HepG2 (cell line): ENCODE data around the gene NOL4L. TPM values are rescaled to one million over a fixed set of nuclear protein-coding genes. Genes with fewer than 3 reads are reported as not detected.

Experiments
- BRCA1 ChIP-seq: sonication (generic); formaldehyde crosslinking; IDR thresholded peaks from 2 replicates; pipeline ENCODE4 v1.4.0; 2020; ENCODE audit warnings: missing genetic modification reagents
- CENPT ChIP-seq: sonication (generic); formaldehyde crosslinking; IDR thresholded peaks from 2 replicates; pipeline ENCODE4 v1.8.0; 2022; ENCODE audit warnings: low read depth, mild to moderate bottlenecking, moderate library complexity, missing genetic modification reagents
- GATA4 ChIP-seq: sonication (generic); IDR thresholded peaks from 2 replicates; pipeline ENCODE4 v1.6.1; 2016; ENCODE audit warnings: antibody characterized with exemption, low read depth, borderline replicate concordance
- HMGA1 ChIP-seq: sonication (generic); formaldehyde crosslinking; conservative IDR thresholded peaks from 2 replicates; pipeline ENCODE4 v1.4.0; 2020; ENCODE audit warnings: missing genetic modification reagents
- KMT2B ChIP-seq: IDR thresholded peaks from 2 replicates; pipeline ENCODE4 v1.6.1; 2016; ENCODE audit warnings: missing genetic modification reagents, missing compliant biosample characterization
- ONECUT2 ChIP-seq: sonication (generic); formaldehyde crosslinking; IDR thresholded peaks from 2 replicates; pipeline ENCODE4 v1.4.0; 2020; ENCODE audit warnings: missing genetic modification reagents
- POLR2G ChIP-seq: fragments of 200-400 bp; formaldehyde crosslinking; IDR thresholded peaks from 2 replicates; pipeline ENCODE4 v1.6.1; 2018; ENCODE audit warnings: mild to moderate bottlenecking, low read depth, low read length, moderate library complexity
- RBM22 ChIP-seq: fragments of 200-400 bp; formaldehyde crosslinking; optimal IDR thresholded peaks from 2 replicates; pipeline ENCODE3; 2017; ENCODE audit warnings: mild to moderate bottlenecking, low read length, moderate library complexity
- SALL2 ChIP-seq: sonication (generic); formaldehyde crosslinking; IDR thresholded peaks from 2 replicates; pipeline ENCODE4 v1.8.1; 2023; ENCODE audit warnings: mild to moderate bottlenecking, missing genetic modification reagents, inconsistent platforms
- SP140L ChIP-seq: sonication (generic); formaldehyde crosslinking; IDR thresholded peaks from 2 replicates; pipeline ENCODE4 v1.4.0; 2020; ENCODE audit warnings: missing genetic modification reagents, borderline replicate concordance
- ZMYM2 ChIP-seq: sonication (generic); formaldehyde crosslinking; IDR thresholded peaks from 2 replicates; pipeline ENCODE4 v1.8.0; 2022; ENCODE audit warnings: mild to moderate bottlenecking, missing genetic modification reagents
- ZNF431 ChIP-seq: sonication (generic); formaldehyde crosslinking; IDR thresholded peaks from 2 replicates; pipeline ENCODE4 v1.9.0; 2022; ENCODE audit warnings: missing genetic modification reagents, low read depth, mild to moderate bottlenecking, borderline replicate concordance
- ZNF547 ChIP-seq: sonication (generic); formaldehyde crosslinking; IDR thresholded peaks from 2 replicates; pipeline ENCODE4 v1.5.1; 2020; ENCODE audit warnings: mild to moderate bottlenecking, missing genetic modification reagents
- ZNF615 ChIP-seq: sonication (generic); formaldehyde crosslinking; IDR thresholded peaks from 2 replicates; pipeline ENCODE4 v1.5.0; 2020; ENCODE audit warnings: mild to moderate bottlenecking, missing genetic modification reagents, borderline replicate concordance
- ZNF766 ChIP-seq: sonication (generic); formaldehyde crosslinking; IDR thresholded peaks from 2 replicates; pipeline ENCODE4 v1.5.0; 2020; ENCODE audit warnings: missing genetic modification reagents, borderline replicate concordance
- ZNF772 ChIP-seq: sonication (generic); formaldehyde crosslinking; IDR thresholded peaks from 2 replicates; pipeline ENCODE4 v1.5.0; 2020; ENCODE audit warnings: mild to moderate bottlenecking, missing genetic modification reagents
- ZSCAN9 ChIP-seq: IDR thresholded peaks from 2 replicates; pipeline ENCODE4 v1.6.1; 2016; ENCODE audit warnings: borderline replicate concordance
- ZZZ3 ChIP-seq: sonication (generic); formaldehyde crosslinking; IDR thresholded peaks from 2 replicates; pipeline ENCODE4 v1.4.0; 2020; ENCODE audit warnings: missing genetic modification reagents, mild to moderate bottlenecking, borderline replicate concordance
- polyA plus RNA-seq, 8 experiments: library from polyadenylated mRNA; depleted of rRNA in 3 of 8; stranded (reverse) in 7 of 8; unstranded in 1 of 8; fragments of >200 nt; fragmentation: Illumina TruSeq in 4 of 8; extraction: Trizol in 4 of 8; gene quantifications; 2 replicates each; pipeline versions ENCODE4 v1.2.1 to v1.2.3, GENCODE V29; 2011 to 2016; ENCODE audit warnings: low read depth in 4 of 8, missing spikeins in 1 of 8, mixed read lengths in 1 of 8; ENCODE audit not compliant: insufficient read depth in 1 of 8
- total RNA-seq, 5 experiments: library from RNA; depleted of rRNA; stranded (reverse); fragments of >200 nt; fragmentation: Illumina TruSeq; extraction: Trizol; gene quantifications; 2 replicates each; pipeline ENCODE4 v1.2.3, GENCODE V29; 2016; ENCODE audit warnings: low read depth in 1 of 5
- TF ChIP-seq, protein P1 (sequence below), 2 experiments: fragments of 450-650 bp in 1 of 2; sonication (generic) in 1 of 2; formaldehyde crosslinking; IDR thresholded peaks; 2 replicates each; pipeline versions ENCODE4 v1.5.0 to v1.8.0; 2020 to 2022; ENCODE audit warnings: mild to moderate bottlenecking in 1 of 2, missing genetic modification reagents in 1 of 2
- TF ChIP-seq, protein P2 (sequence below): sonication (generic); formaldehyde crosslinking; IDR thresholded peaks from 2 replicates; pipeline ENCODE4 v1.4.0; 2020; ENCODE audit warnings: mild to moderate bottlenecking, missing genetic modification reagents
- TF ChIP-seq, protein P3 (sequence below): sonication (generic); formaldehyde crosslinking; conservative IDR thresholded peaks from 2 replicates; pipeline ENCODE4 v1.4.0; 2020; ENCODE audit warnings: missing genetic modification reagents
- TF ChIP-seq, protein P4 (sequence below): IDR thresholded peaks from 2 replicates; pipeline ENCODE4 v1.6.1; 2016; ENCODE audit warnings: control low read depth
- TF ChIP-seq, protein P5 (sequence below): sonication (generic); formaldehyde crosslinking; IDR thresholded peaks from 2 replicates; pipeline ENCODE4 v1.5.1; 2020; ENCODE audit warnings: missing genetic modification reagents, mild to moderate bottlenecking, borderline replicate concordance
- TF ChIP-seq, protein P6 (sequence below): IDR thresholded peaks from 2 replicates; pipeline ENCODE4 v1.6.1; 2016

NOL4L gene
- total and polyA plus RNA-seq, 2 of the 13 experiments (the other 11 are each of a cell fraction or from before 2014, with no cell fraction given), result 16.6 to 35.4 TPM

DNA sequence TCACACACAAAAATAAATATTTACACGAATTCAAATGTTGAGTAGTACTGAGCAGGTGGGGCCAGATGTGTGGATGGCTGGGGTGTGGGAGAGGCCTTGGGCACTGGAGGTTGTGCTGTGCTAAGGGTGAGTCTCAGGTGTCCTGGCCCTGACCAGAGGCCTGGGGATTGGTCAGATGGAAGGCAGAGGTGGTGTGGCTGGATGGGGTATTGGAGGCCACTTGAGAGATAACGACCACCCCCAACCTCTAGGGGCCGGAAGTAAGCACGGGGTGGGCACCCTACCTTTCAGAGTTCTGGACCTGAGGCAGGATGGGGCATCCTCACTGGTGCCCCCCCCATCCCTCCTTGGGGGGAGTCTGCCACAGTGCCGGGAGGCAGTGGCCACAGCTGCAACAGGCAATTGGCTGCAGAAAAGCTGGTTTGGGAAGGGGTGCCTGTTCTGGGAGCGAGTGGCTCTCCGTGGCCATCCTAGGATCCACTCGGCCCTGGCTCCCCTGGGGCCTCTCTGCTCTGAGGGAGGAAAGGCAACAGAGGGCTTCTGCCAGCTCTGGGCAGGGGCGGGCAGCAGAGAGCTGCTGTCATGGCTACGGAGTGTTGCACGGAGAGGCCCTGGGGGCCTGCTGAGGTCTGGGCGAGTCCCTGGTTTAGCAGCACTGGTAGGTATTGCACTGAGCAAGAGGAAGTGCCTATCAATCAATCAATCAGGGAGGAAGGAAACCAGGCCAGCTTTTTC is 139.4 kb downstream of the NOL4L start (continued):
- TF ChIP-seq SALL2 (CRISPR knock-in tag) (no peak; the same call in 1 of the 2 replicates), ZNF615 (CRISPR knock-in tag) (no peak), RBM22 (peak; percentile 98), ONECUT2 (no peak), ZNF772 (CRISPR knock-in tag) (no peak), ZNF766 (no peak), HMGA1 (CRISPR knock-in tag) (no peak), GATA4 (no peak), BRCA1 (CRISPR knock-in tag) (no peak), ZNF431 (no peak), SP140L (no peak), CENPT (no peak), ZZZ3 (CRISPR knock-in tag) (no peak), ZMYM2 (no peak), ZNF547 (CRISPR knock-in tag) (no peak), KMT2B (no peak), POLR2G (peak; percentile 57; the same call in 1 of the 2 replicates), ZSCAN9 (CRISPR knock-in tag) (no peak)
- TF ChIP-seq, protein P1, sequence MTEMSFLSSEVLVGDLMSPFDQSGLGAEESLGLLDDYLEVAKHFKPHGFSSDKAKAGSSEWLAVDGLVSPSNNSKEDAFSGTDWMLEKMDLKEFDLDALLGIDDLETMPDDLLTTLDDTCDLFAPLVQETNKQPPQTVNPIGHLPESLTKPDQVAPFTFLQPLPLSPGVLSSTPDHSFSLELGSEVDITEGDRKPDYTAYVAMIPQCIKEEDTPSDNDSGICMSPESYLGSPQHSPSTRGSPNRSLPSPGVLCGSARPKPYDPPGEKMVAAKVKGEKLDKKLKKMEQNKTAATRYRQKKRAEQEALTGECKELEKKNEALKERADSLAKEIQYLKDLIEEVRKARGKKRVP (CRISPR knock-in tag; IDR thresholded peaks at IDR 0.05), result no peak
- TF ChIP-seq, protein P2, sequence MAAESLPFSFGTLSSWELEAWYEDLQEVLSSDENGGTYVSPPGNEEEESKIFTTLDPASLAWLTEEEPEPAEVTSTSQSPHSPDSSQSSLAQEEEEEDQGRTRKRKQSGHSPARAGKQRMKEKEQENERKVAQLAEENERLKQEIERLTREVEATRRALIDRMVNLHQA, result no peak
- TF ChIP-seq, protein P3, sequence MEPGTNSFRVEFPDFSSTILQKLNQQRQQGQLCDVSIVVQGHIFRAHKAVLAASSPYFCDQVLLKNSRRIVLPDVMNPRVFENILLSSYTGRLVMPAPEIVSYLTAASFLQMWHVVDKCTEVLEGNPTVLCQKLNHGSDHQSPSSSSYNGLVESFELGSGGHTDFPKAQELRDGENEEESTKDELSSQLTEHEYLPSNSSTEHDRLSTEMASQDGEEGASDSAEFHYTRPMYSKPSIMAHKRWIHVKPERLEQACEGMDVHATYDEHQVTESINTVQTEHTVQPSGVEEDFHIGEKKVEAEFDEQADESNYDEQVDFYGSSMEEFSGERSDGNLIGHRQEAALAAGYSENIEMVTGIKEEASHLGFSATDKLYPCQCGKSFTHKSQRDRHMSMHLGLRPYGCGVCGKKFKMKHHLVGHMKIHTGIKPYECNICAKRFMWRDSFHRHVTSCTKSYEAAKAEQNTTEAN (CRISPR knock-in tag), result no peak
- TF ChIP-seq, protein P4, sequence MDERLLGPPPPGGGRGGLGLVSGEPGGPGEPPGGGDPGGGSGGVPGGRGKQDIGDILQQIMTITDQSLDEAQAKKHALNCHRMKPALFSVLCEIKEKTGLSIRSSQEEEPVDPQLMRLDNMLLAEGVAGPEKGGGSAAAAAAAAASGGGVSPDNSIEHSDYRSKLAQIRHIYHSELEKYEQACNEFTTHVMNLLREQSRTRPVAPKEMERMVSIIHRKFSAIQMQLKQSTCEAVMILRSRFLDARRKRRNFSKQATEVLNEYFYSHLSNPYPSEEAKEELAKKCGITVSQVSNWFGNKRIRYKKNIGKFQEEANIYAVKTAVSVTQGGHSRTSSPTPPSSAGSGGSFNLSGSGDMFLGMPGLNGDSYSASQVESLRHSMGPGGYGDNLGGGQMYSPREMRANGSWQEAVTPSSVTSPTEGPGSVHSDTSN (CRISPR knock-in tag), result 0 out of 2 replicates have a peak, but pooled peaks have one; percentile 8
- TF ChIP-seq, protein P5, sequence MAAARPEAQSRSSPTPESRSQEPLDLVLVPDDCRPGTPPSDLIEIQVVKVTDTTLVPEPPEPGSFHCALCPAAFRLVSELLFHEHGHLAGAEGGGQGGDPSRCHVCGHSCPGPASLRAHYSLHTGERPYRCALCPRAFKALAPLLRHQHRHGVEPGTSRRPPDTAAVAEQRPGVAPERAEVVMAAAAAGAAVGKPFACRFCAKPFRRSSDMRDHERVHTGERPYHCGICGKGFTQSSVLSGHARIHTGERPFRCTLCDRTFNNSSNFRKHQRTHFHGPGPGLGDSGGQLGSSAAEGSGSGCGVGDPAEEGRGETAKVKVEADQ, result no peak
- TF ChIP-seq, protein P6, sequence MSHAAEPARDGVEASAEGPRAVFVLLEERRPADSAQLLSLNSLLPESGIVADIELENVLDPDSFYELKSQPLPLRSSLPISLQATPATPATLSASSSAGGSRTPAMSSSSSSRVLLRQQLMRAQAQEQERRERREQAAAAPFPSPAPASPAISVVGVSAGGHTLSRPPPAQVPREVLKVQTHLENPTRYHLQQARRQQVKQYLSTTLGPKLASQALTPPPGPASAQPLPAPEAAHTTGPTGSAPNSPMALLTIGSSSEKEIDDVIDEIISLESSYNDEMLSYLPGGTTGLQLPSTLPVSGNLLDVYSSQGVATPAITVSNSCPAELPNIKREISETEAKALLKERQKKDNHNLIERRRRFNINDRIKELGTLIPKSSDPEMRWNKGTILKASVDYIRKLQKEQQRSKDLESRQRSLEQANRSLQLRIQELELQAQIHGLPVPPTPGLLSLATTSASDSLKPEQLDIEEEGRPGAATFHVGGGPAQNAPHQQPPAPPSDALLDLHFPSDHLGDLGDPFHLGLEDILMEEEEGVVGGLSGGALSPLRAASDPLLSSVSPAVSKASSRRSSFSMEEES (CRISPR knock-in tag), result no peak
